B cell (primary cell): ENCODE data around the gene CCNK. TPM values are rescaled to one million over a fixed set of nuclear protein-coding genes. Genes with fewer than 3 reads are reported as not detected.

Source experiments
- ATAC-seq: fragments of 200-7000 bp; cut with Tn5 transposase; one replicate; pipeline ENCODE4 v1.10.0; 2021; ENCODE audit warnings: low read depth, mild to moderate bottlenecking, moderate number of reproducible peaks, moderate library complexity
- CTCF ChIA-PET: fragments of 350-600 bp; sonication (Branson Sonifier 250); formaldehyde crosslinking; loops from one replicate; lab custom pipeline; 2021; ENCODE audit warnings: antibody characterized with exemption, inconsistent platforms; lab: Charles Lee
- POLR2A ChIA-PET: fragments of 350-600 bp; sonication (Branson Sonifier 250); formaldehyde crosslinking; loops from one replicate; lab custom pipeline; 2021; ENCODE audit warnings: antibody characterized with exemption; lab: Charles Lee
- DNase-seq: peaks from one replicate; pipeline ENCODE4 v3.0.0; 2013
- H2AFZ ChIP-seq: 2 replicates; pipeline ENCODE4 v1.6.1; 2012; ENCODE audit warnings: mild to moderate bottlenecking, low read depth, low read length; ENCODE audit not compliant: insufficient read depth, poor library complexity, severe bottlenecking
- H3K27ac ChIP-seq, 2 donors: 1 replicate in 1 of 2; 2 replicates in 1 of 2; pipeline ENCODE4 v1.5.1; 2012 to 2013; ENCODE audit warnings: low read length in 2 of 2, mild to moderate bottlenecking in 2 of 2, moderate library complexity in 1 of 2
- H3K27me3 ChIP-seq, 4 experiments: fragments of 200-600 bp in 1 of 4; sonication (generic) in 1 of 4; replicated peaks in 1 of 4; 1 replicate in 2 of 4; 2 replicates in 2 of 4; pipeline versions ENCODE4 v1.6.1 to v1.7.0; 2013 to 2016; ENCODE audit warnings: low read length in 3 of 4, mild to moderate bottlenecking in 2 of 4, mixed read lengths in 1 of 4, moderate library complexity in 1 of 4; ENCODE audit not compliant: insufficient read depth in 4 of 4, control insufficient read depth in 3 of 4; ENCODE audit errors: control extremely low read depth in 1 of 4
- H3K36me3 ChIP-seq, 2 experiments: replicated peaks in 1 of 2; 1 replicate in 1 of 2; 2 replicates in 1 of 2; pipeline versions ENCODE4 v1.6.1 to v1.7.1; 2013; ENCODE audit warnings: low read length in 1 of 2; ENCODE audit not compliant: insufficient read depth in 2 of 2, control insufficient read depth in 1 of 2; ENCODE audit errors: control extremely low read depth in 1 of 2, extremely low read depth in 1 of 2
- H3K4me1 ChIP-seq, 2 donors: fragments of 200-600 bp in 1 of 2; sonication (generic) in 1 of 2; 1 replicate in 1 of 2; 2 replicates in 1 of 2; pipeline versions ENCODE4 v1.5.1 to v1.6.1; 2013 to 2017; ENCODE audit warnings: low read length in 2 of 2; ENCODE audit not compliant: control insufficient read depth in 2 of 2, insufficient read depth in 2 of 2
- H3K4me2 ChIP-seq: replicated peaks from 2 replicates; pipeline ENCODE3; 2012; ENCODE audit warnings: mild to moderate bottlenecking, low read depth, low read length; ENCODE audit not compliant: poor library complexity, severe bottlenecking
- H3K4me3 ChIP-seq, 5 experiments: fragments of 200-600 bp in 1 of 5; sonication (generic) in 1 of 5; 1 replicate in 3 of 5; 2 replicates in 2 of 5; pipeline versions ENCODE4 v1.5.1 to v1.7.0; 2011 to 2016; ENCODE audit warnings: low read length in 4 of 5, mild to moderate bottlenecking in 4 of 5, low read depth in 2 of 5, control low read depth in 1 of 5, moderate library complexity in 1 of 5; ENCODE audit not compliant: insufficient read depth in 1 of 5; ENCODE audit errors: control extremely low read depth in 1 of 5, extremely low read depth in 1 of 5
- H3K79me2 ChIP-seq: fragments of 200-600 bp; sonication (generic); one replicate; pipeline ENCODE4 v1.6.0; 2016; ENCODE audit warnings: low read length; ENCODE audit not compliant: control insufficient read depth, insufficient read depth
- H3K9ac ChIP-seq: fragments of 200-600 bp; sonication (generic); 2 replicates; pipeline ENCODE4 v1.6.1; 2017; ENCODE audit warnings: mild to moderate bottlenecking, low read length, moderate library complexity
- H3K9me3 ChIP-seq, 3 donors: one replicate each; pipeline versions ENCODE4 v1.6.1 to v1.7.1; 2013; ENCODE audit warnings: low read length in 2 of 3; ENCODE audit not compliant: control insufficient read depth in 2 of 3, insufficient read depth in 1 of 3; ENCODE audit errors: control extremely low read depth in 1 of 3
- H4K20me1 ChIP-seq: 2 replicates; pipeline ENCODE4 v1.6.0; 2012; ENCODE audit warnings: mild to moderate bottlenecking, low read length; ENCODE audit not compliant: insufficient read depth, control insufficient read depth, poor library complexity, severe bottlenecking
- H3K27ac Mint-ChIP-seq: one replicate; pipeline ENCODE4 v1.8.0; 2021; ENCODE audit warnings: mixed read lengths
- H3K27me3 Mint-ChIP-seq: one replicate; pipeline ENCODE4 v1.8.0; 2021; ENCODE audit warnings: mixed read lengths
- H3K4me1 Mint-ChIP-seq: one replicate; pipeline ENCODE4 v1.8.0; 2021; ENCODE audit warnings: mixed read lengths
- H3K4me3 Mint-ChIP-seq: one replicate; pipeline ENCODE4 v1.8.0; 2021; ENCODE audit warnings: mixed read lengths
- H3K9me3 Mint-ChIP-seq: one replicate; pipeline ENCODE4 v1.8.0; 2022; ENCODE audit warnings: mixed read lengths; ENCODE audit not compliant: insufficient read depth
- CTCF ChIP-seq: fragments of 200-600 bp; IDR thresholded peaks from one replicate; pipeline ENCODE4 v1.8.0; 2022; ENCODE audit warnings: antibody characterized with exemption, mild to moderate bottlenecking
- EZH2 ChIP-seq: IDR thresholded peaks from 2 replicates; pipeline ENCODE4 v1.6.1; 2012; ENCODE audit warnings: borderline replicate concordance, low read depth, mild to moderate bottlenecking, moderate library complexity, low read length; ENCODE audit not compliant: insufficient read depth, poor library complexity, severe bottlenecking
- WGBS: methylation state at CpG from one replicate; pipeline ENCODE4 v1.1.5; 2013; ENCODE audit warnings: missing lambda C conversion rate; ENCODE audit not compliant: insufficient coverage; 5-methylcytosine and 5-hydroxymethylcytosine counted together
- intact Hi-C: fragments of 100-400 bp; cut with micrococcal nuclease; formaldehyde crosslinking; loops from one replicate; pipeline ENCODE4 v1.10.0; 2022
- polyA plus RNA-seq: library from polyadenylated mRNA; depleted of rRNA; stranded (reverse); fragments of >200 nt; gene quantifications from 2 replicates; pipeline ENCODE4 v1.2.3, GENCODE V29; 2012
- total RNA-seq, 2 donors: library from RNA; stranded (reverse); fragments of 120-200 nt in 1 of 2; gene quantifications; 1 replicate in 1 of 2; 2 replicates in 1 of 2; pipeline versions ENCODE4 v1.2.3 to v1.2.4, GENCODE V29; 2013 to 2022

The CCNK gene
- total and polyA plus RNA-seq, 2 donors (not counting 1 experiment from before 2014, with no cell fraction given) = 17.5 to 82.0 TPM

GRCh38 chr14:99549684-99550083, 68.5 kb downstream of the CCNK start:
- Histone ChIP-seq H3K79me2 (no peaks in the 10 kb centered on the region), H3K36me3 (no peaks in the 10 kb centered on the region), H3K27me3 (no peaks in the 10 kb centered on the region), H2AFZ (no peak overlapping the region), H3K4me2 (no peak overlapping the region), H3K4me3 (no peak overlapping the region), H3K9ac (no peak overlapping the region), H3K4me1 (no peaks in the 10 kb centered on the region), H4K20me1 (no peaks in the 10 kb centered on the region), H3K27ac (no peak overlapping the region), H3K9me3 (no peaks in the 10 kb centered on the region)
- ChIA-PET CTCF (no interaction called here), POLR2A (no interaction called here)
- DNase-seq (no peak), ATAC-seq (no peak)
- Mint-ChIP-seq H3K4me3 (no peak overlapping the region), H3K27ac (no peak overlapping the region), H3K27me3 (peaks cover 3% of the 10 kb centered on the region), H3K4me1 (no peaks in the 10 kb centered on the region), H3K9me3 (no peaks in the 10 kb centered on the region)
- WGBS = 87% methylated on average over 9 of the region's 10 CpGs
- intact Hi-C loops = no loop called here
- TF ChIP-seq EZH2 (no peak), CTCF (no peak)

GRCh38 chr14:99550387-99550992, 69.3 kb downstream of the CCNK start:
- H3K4me3 ChIP-seq = no peak overlapping the region
- no peak for DNase-seq
- H3K27me3 Mint-ChIP-seq = peaks cover 3% of the 10 kb centered on the region

More at GRCh38 chr14:99550387-99550992, 69.3 kb downstream of the CCNK start:
- TF ChIP-seq CTCF (no peak), EZH2 (no peak)
- POLR2A ChIA-PET = no interaction called here
- H3K27ac ChIP-seq = no peak overlapping the region
- Mint-ChIP-seq H3K4me3 (no peak overlapping the region), H3K27ac (no peak overlapping the region), H3K9me3 (no peaks in the 10 kb centered on the region), H3K4me1 (no peaks in the 10 kb centered on the region)
- no peak overlapping the region for H3K4me2 ChIP-seq
- CTCF ChIA-PET = no interaction called here
- no peaks in the 10 kb centered on the region for H3K27me3 ChIP-seq
- H3K9me3 ChIP-seq = no peaks in the 10 kb centered on the region
- no peak for ATAC-seq
- H3K9ac ChIP-seq = no peak overlapping the region
- 93% methylated on average over 10 of the region's 11 CpGs for WGBS
- H2AFZ ChIP-seq = no peak overlapping the region
- H3K4me1 ChIP-seq = no peaks in the 10 kb centered on the region
- no peaks in the 10 kb centered on the region for H4K20me1 ChIP-seq
- H3K36me3 ChIP-seq = no peaks in the 10 kb centered on the region
- H3K79me2 ChIP-seq = no peaks in the 10 kb centered on the region
- intact Hi-C loops = no loop called here
